HEK293 (cell line): ENCODE measurements around the gene ZNF699.
A peak's percentile ranks its signal among the peaks of the same experiment; 100 is the strongest.
"Not testable (repeated sequence)": the region's sequence is repeated elsewhere in the genome, so short reads cannot be mapped to it uniquely, and the experiment has no call there.

ENCODE experiments used
- CTCF ChIA-PET: fragments of 350-600 bp; formaldehyde crosslinking; extraction: SDS; loops from one replicate; lab custom pipeline; 2021; ENCODE audit warnings: antibody characterized with exemption; lab: Yijun Ruan, JAX
- POLR2A ChIA-PET: fragments of 300-600 bp; formaldehyde crosslinking; extraction: SDS; loops from one replicate; lab custom pipeline; 2020; ENCODE audit warnings: antibody characterized with exemption, inconsistent platforms; lab: Yijun Ruan, JAX
- H3K27ac ChIP-seq: fragments of 200-500 bp; sonication (Bioruptor generic); 2 replicates; pipeline ENCODE4 v1.5.1; 2014; ENCODE audit warnings: low read depth, low read length, control low read depth, inconsistent platforms; ENCODE audit errors: extremely low read depth
- H3K36me3 ChIP-seq, 2 experiments: fragments of 200-500 bp in 1 of 2; sonication (Bioruptor generic) in 1 of 2; 1 replicate in 1 of 2; 2 replicates in 1 of 2; pipeline ENCODE4 v1.5.1; 2014 to 2017; ENCODE audit warnings: inconsistent platforms in 2 of 2, low read length in 2 of 2; ENCODE audit not compliant: control insufficient read depth in 2 of 2, insufficient read depth in 1 of 2
- H3K4me1 ChIP-seq: fragments of 200-500 bp; sonication (Bioruptor generic); 2 replicates; pipeline ENCODE4 v1.5.1; 2014; ENCODE audit warnings: mild to moderate bottlenecking, low read length, inconsistent platforms; ENCODE audit not compliant: control insufficient read depth, insufficient read depth
- H3K4me3 ChIP-seq: 2 replicates; pipeline ENCODE4 v1.5.1; 2011; ENCODE audit warnings: low read depth, mild to moderate bottlenecking, control low read depth, low read length, moderate library complexity
- H3K9me3 ChIP-seq: fragments of 200-500 bp; sonication (Bioruptor generic); 2 replicates; pipeline ENCODE4 v1.5.1; 2014; ENCODE audit warnings: low read depth, low read length, inconsistent platforms; ENCODE audit not compliant: control insufficient read depth, insufficient read depth
- EGR2 ChIP-seq: fragments of 450-650 bp; formaldehyde crosslinking; IDR thresholded peaks from 2 replicates; pipeline ENCODE4 v1.5.1; 2016; ENCODE audit warnings: low read depth, missing biosample characterization, missing genetic modification characterization
- OVOL3 ChIP-seq: fragments of 450-650 bp; formaldehyde crosslinking; IDR thresholded peaks from 2 replicates; pipeline ENCODE4 v1.5.1; 2016; ENCODE audit warnings: missing biosample characterization, missing genetic modification characterization
- SETDB1 ChIP-seq: IDR thresholded peaks from one replicate; pipeline ENCODE4 v1.6.1; 2017; ENCODE audit warnings: mild to moderate bottlenecking, low read length, moderate library complexity, mixed read lengths; ENCODE audit not compliant: insufficient read length
- TCF7L2 ChIP-seq: IDR thresholded peaks from 2 replicates; pipeline ENCODE4 v1.6.1; 2011; ENCODE audit warnings: low read depth, mild to moderate bottlenecking, inconsistent platforms, low read length, moderate library complexity, borderline replicate concordance
- TRIM28 ChIP-seq: IDR thresholded peaks from 2 replicates; pipeline ENCODE4 v1.6.1; 2011; ENCODE audit warnings: low read length, control low read depth, borderline replicate concordance
- YY2 ChIP-seq: fragments of 450-650 bp; formaldehyde crosslinking; IDR thresholded peaks from 2 replicates; pipeline ENCODE4 v1.5.1; 2016; ENCODE audit warnings: missing biosample characterization, missing genetic modification characterization
- ZFP37 ChIP-seq: fragments of 450-650 bp; formaldehyde crosslinking; IDR thresholded peaks from 2 replicates; pipeline ENCODE4 v1.5.1; 2016; ENCODE audit warnings: missing biosample characterization, missing genetic modification characterization
- ZFP41 ChIP-seq: fragments of 450-650 bp; formaldehyde crosslinking; IDR thresholded peaks from 2 replicates; pipeline ENCODE4 v1.5.1; 2016; ENCODE audit warnings: missing biosample characterization, missing genetic modification characterization, borderline replicate concordance
- ZNF10 ChIP-seq: fragments of 450-650 bp; formaldehyde crosslinking; IDR thresholded peaks from 2 replicates; pipeline ENCODE4 v1.5.1; 2017; ENCODE audit warnings: missing biosample characterization, missing genetic modification characterization
- ZNF16 ChIP-seq: fragments of 450-650 bp; formaldehyde crosslinking; IDR thresholded peaks from 2 replicates; pipeline ENCODE4 v1.5.1; 2016; ENCODE audit warnings: low read depth, missing biosample characterization, missing genetic modification characterization
- ZNF202 ChIP-seq: fragments of 450-650 bp; formaldehyde crosslinking; IDR thresholded peaks from 2 replicates; pipeline ENCODE4 v1.5.1; 2016; ENCODE audit warnings: missing biosample characterization, missing genetic modification characterization, borderline replicate concordance
- ZNF274 ChIP-seq, 2 experiments: fragments of 200-500 bp in 1 of 2; fragments of 450-650 bp in 1 of 2; sonication (Bioruptor generic) in 1 of 2; formaldehyde crosslinking in 1 of 2; IDR thresholded peaks; 2 replicates each; pipeline versions ENCODE4 v1.5.1 to v1.6.1; 2014 to 2016; ENCODE audit warnings: borderline replicate concordance in 1 of 2, inconsistent platforms in 1 of 2, low read length in 1 of 2, missing biosample characterization in 1 of 2, missing genetic modification characterization in 1 of 2
- ZNF302 ChIP-seq: fragments of 450-650 bp; formaldehyde crosslinking; IDR thresholded peaks from 2 replicates; pipeline ENCODE4 v1.5.1; 2016; ENCODE audit warnings: missing biosample characterization, missing genetic modification characterization, low read depth
- ZNF324 ChIP-seq: fragments of 450-650 bp; formaldehyde crosslinking; IDR thresholded peaks from 2 replicates; pipeline ENCODE4 v1.5.1; 2016; ENCODE audit warnings: missing biosample characterization, missing genetic modification characterization
- ZNF571 ChIP-seq: fragments of 450-650 bp; formaldehyde crosslinking; IDR thresholded peaks from 2 replicates; pipeline ENCODE4 v1.5.0; 2017; ENCODE audit warnings: missing biosample characterization, missing genetic modification characterization
- TF ChIP-seq, protein P1 (sequence below): fragments of 450-650 bp; IDR thresholded peaks from 2 replicates; pipeline ENCODE4 v1.5.1; 2018; ENCODE audit warnings: missing biosample characterization, mild to moderate bottlenecking, missing genetic modification characterization
- TF ChIP-seq, protein P2 (sequence below): fragments of 450-650 bp; formaldehyde crosslinking; IDR thresholded peaks from 2 replicates; pipeline ENCODE4 v1.5.1; 2016; ENCODE audit warnings: missing biosample characterization, missing genetic modification characterization
- TF ChIP-seq, protein P3 (sequence below): fragments of 450-650 bp; formaldehyde crosslinking; IDR thresholded peaks from 2 replicates; pipeline ENCODE4 v1.5.1; 2016; ENCODE audit warnings: missing biosample characterization, missing genetic modification characterization, low read depth
- TF ChIP-seq, protein P4 (sequence below): fragments of 450-650 bp; formaldehyde crosslinking; IDR thresholded peaks from 2 replicates; pipeline ENCODE4 v1.5.1; 2016; ENCODE audit warnings: missing biosample characterization, missing genetic modification characterization

The ZNF699 gene

DNA sequence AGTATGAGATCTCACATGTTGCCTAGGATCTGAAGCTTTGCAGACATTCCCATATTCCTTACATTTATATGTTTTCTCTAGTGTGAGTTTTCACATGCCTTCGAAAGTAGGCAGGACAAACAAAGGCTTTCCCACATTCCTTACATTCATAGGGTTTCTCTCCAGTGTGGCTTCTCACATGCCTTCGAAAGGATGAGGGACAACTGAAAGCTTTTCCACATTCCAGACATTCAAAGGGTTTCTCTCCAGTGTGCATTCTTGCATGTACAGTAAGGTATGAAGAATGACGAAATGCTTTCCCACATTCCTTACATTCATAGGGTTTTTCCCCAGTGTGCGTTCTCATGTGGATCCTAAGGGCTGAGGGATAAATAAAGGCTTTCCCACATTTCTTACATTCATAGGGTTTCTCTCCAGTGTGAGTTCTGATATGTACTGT lies 14.2 kb downstream of the ZNF699 start:
- CTCF ChIA-PET, result interaction anchor here (0.9 kb wide), 1 partner anchor 207 kb away, joined by 4 read pairs; no protein-coding TSS in a partner anchor
- Histone ChIP-seq H3K4me3 (no peak overlapping the region), H3K36me3 (peaks cover 7 to 35% of the 10 kb centered on the region in 2 experiments; a peak in 1 of 3 replicates), H3K4me1 (no peaks in the 10 kb centered on the region), H3K27ac (no peak overlapping the region), H3K9me3 (peaks cover 2% of the 10 kb centered on the region; the same call in 1 of the 2 replicates)
- POLR2A ChIA-PET, result no interaction called here
- TF ChIP-seq TRIM28 (peak; percentile 67; the same call in 1 of the 2 replicates), ZNF274 (IDR thresholded peaks at IDR 0.05; ENCODE audit: low read length) (peak; percentile 67), ZNF274 (tag by site-specific recombination; IDR thresholded peaks at IDR 0.05; ENCODE audit: borderline replicate concordance) (peak; percentile 82; the same call in 1 of the 2 replicates), EGR2 (no peak), SETDB1 (peak; percentile 96)

GRCh38 chr19:9289231-9289884 lies 20.3 kb downstream of the ZNF699 start:
- Histone ChIP-seq H3K36me3 (no peaks in the 10 kb centered on the region; a peak in 1 of 3 replicates), H3K4me1 (no peaks in the 10 kb centered on the region), H3K9me3 (peaks cover 2% of the 10 kb centered on the region), H3K4me3 (no peak overlapping the region), H3K27ac (no peak overlapping the region)
- CTCF ChIA-PET, result no interaction called here
- POLR2A ChIA-PET, result no interaction called here
- TF ChIP-seq YY2 (tag by site-specific recombination), result no peak
- no peak for TF ChIP-seq OVOL3 (tag by site-specific recombination)
- TF ChIP-seq ZFP37 (tag by site-specific recombination), result no peak
- TF ChIP-seq, protein P1, sequence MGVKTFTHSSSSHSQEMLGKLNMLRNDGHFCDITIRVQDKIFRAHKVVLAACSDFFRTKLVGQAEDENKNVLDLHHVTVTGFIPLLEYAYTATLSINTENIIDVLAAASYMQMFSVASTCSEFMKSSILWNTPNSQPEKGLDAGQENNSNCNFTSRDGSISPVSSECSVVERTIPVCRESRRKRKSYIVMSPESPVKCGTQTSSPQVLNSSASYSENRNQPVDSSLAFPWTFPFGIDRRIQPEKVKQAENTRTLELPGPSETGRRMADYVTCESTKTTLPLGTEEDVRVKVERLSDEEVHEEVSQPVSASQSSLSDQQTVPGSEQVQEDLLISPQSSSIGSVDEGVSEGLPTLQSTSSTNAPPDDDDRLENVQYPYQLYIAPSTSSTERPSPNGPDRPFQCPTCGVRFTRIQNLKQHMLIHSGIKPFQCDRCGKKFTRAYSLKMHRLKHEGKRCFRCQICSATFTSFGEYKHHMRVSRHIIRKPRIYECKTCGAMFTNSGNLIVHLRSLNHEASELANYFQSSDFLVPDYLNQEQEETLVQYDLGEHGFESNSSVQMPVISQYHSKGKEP (tag by site-specific recombination), result no peak
- TF ChIP-seq ZFP41 (tag by site-specific recombination), result no peak
- no peak for TF ChIP-seq ZNF202 (tag by site-specific recombination)
- no peak for TF ChIP-seq ZNF10 (tag by site-specific recombination)

DNA sequence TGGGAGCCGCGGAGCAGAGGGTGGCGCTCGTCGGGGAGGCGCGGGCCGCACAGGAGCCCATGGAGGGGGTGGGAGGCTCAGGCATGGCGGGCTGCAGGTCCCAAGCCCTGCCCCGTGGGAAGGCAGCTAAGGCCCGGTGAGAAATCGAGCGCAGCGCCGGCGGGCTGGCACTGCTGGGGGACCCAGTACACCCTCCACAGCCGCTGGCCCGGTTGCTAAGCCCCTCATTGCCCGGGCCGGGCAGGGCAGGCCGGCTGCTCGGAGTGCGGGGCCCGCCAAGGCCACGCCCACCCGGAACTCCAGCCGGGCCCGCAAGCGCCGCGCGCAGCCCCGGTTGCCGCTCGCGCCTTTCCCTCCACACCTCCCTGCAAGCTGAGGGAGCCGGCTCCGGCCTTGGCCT lies 26.2 kb downstream of the ZNF699 start:
- H3K9me3 ChIP-seq, H3K36me3 ChIP-seq, H3K4me1 ChIP-seq, CTCF ChIA-PET, POLR2A ChIA-PET, H3K27ac ChIP-seq, H3K4me3 ChIP-seq: not testable (repeated sequence)

DNA sequence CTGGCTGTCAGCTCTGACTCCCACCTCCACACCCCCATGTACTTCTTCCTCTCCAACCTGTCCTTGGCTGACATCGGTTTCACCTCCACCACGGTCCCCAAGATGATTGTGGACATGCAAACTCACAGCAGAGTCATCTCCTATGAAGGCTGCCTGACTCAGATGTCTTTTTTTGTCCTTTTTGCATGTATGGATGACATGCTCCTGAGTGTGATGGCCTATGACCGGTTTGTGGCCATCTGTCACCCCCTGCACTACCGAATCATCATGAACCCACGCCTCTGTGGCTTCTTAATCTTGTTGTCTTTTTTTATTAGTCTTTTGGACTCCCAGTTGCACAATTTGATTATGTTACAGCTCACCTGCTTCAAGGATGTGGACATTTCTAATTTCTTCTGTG lies 58.4 kb downstream of the ZNF699 start:
- Histone ChIP-seq H3K36me3 (no peaks in the 10 kb centered on the region), H3K4me3 (no peak overlapping the region), H3K9me3 (no peaks in the 10 kb centered on the region), H3K4me1 (no peaks in the 10 kb centered on the region), H3K27ac (no peak overlapping the region)
- ChIA-PET CTCF (no interaction called here), POLR2A (no interaction called here)
- no peak for TF ChIP-seq ZNF324 (tag by site-specific recombination)
- TF ChIP-seq, protein P2, sequence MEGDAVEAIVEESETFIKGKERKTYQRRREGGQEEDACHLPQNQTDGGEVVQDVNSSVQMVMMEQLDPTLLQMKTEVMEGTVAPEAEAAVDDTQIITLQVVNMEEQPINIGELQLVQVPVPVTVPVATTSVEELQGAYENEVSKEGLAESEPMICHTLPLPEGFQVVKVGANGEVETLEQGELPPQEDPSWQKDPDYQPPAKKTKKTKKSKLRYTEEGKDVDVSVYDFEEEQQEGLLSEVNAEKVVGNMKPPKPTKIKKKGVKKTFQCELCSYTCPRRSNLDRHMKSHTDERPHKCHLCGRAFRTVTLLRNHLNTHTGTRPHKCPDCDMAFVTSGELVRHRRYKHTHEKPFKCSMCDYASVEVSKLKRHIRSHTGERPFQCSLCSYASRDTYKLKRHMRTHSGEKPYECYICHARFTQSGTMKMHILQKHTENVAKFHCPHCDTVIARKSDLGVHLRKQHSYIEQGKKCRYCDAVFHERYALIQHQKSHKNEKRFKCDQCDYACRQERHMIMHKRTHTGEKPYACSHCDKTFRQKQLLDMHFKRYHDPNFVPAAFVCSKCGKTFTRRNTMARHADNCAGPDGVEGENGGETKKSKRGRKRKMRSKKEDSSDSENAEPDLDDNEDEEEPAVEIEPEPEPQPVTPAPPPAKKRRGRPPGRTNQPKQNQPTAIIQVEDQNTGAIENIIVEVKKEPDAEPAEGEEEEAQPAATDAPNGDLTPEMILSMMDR (tag by site-specific recombination), result no peak
- TF ChIP-seq, protein P3, sequence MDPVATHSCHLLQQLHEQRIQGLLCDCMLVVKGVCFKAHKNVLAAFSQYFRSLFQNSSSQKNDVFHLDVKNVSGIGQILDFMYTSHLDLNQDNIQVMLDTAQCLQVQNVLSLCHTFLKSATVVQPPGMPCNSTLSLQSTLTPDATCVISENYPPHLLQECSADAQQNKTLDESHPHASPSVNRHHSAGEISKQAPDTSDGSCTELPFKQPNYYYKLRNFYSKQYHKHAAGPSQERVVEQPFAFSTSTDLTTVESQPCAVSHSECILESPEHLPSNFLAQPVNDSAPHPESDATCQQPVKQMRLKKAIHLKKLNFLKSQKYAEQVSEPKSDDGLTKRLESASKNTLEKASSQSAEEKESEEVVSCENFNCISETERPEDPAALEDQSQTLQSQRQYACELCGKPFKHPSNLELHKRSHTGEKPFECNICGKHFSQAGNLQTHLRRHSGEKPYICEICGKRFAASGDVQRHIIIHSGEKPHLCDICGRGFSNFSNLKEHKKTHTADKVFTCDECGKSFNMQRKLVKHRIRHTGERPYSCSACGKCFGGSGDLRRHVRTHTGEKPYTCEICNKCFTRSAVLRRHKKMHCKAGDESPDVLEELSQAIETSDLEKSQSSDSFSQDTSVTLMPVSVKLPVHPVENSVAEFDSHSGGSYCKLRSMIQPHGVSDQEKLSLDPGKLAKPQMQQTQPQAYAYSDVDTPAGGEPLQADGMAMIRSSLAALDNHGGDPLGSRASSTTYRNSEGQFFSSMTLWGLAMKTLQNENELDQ, result no peak
- TF ChIP-seq, protein P4, sequence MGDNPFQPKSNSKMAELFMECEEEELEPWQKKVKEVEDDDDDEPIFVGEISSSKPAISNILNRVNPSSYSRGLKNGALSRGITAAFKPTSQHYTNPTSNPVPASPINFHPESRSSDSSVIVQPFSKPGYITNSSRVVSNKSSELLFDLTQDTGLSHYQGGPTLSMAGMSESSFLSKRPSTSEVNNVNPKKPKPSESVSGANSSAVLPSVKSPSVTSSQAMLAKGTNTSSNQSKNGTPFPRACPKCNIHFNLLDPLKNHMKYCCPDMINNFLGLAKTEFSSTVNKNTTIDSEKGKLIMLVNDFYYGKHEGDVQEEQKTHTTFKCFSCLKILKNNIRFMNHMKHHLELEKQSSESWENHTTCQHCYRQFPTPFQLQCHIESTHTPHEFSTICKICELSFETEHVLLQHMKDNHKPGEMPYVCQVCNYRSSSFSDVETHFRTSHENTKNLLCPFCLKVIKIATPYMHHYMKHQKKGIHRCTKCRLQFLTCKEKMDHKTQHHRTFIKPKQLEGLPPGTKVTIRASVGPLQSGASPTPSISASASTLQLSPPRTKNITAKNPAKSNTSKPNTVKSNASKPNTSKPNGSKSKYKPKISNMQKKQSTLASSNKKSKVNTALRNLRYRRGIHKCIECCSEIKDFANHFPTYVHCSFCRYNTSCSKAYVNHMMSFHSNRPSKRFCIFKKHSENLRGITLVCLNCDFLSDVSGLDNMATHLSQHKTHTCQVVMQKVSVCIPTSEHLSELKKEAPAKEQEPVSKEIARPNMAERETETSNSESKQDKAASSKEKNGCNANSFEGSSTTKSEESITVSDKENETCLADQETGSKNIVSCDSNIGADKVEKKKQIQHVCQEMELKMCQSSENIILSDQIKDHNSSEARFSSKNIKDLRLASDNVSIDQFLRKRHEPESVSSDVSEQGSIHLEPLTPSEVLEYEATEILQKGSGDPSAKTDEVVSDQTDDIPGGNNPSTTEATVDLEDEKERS (tag by site-specific recombination), result no peak
- no peak for TF ChIP-seq ZNF16 (tag by site-specific recombination)
- no peak for TF ChIP-seq ZNF302
- no peak for TF ChIP-seq ZNF571 (tag by site-specific recombination)
- no peak for TF ChIP-seq TCF7L2
